Liver (tissue), 3 donors: ENCODE data around the gene LHFPL2.

Experiments used
- ATF3 ChIP-seq: IDR thresholded peaks from 2 replicates; pipeline ENCODE4 v1.6.1; 2016; ENCODE audit warnings: antibody characterized with exemption
- CTCF ChIP-seq: fragments of 150-350 bp; IDR thresholded peaks from 2 replicates; pipeline ENCODE4 v1.5.1; 2017; ENCODE audit warnings: improper control_type of control experiment, low read depth, low read length; ENCODE audit not compliant: missing input control
- GABPA ChIP-seq, 2 donors: IDR thresholded peaks in 1 of 2; conservative IDR thresholded peaks in 1 of 2; 2 replicates each; pipeline ENCODE4 v1.6.1; 2016; ENCODE audit warnings: antibody characterized with exemption in 2 of 2, mild to moderate bottlenecking in 1 of 2, moderate library complexity in 1 of 2
- MAX ChIP-seq: IDR thresholded peaks from 2 replicates; pipeline ENCODE4 v1.6.1; 2016; ENCODE audit warnings: antibody characterized with exemption
- SP1 ChIP-seq: IDR thresholded peaks from 2 replicates; pipeline ENCODE4 v1.6.1; 2018; ENCODE audit warnings: antibody characterized with exemption, mild to moderate bottlenecking
- YY1 ChIP-seq: IDR thresholded peaks from 2 replicates; pipeline ENCODE4 v1.6.1; 2016; ENCODE audit warnings: antibody characterized with exemption, mild to moderate bottlenecking
- donor health status: healthy.
- donor health status: healthy.

GRCh38 chr5:78533356-78533755 is 115.2 kb downstream of the LHFPL2 start:
- TF ChIP-seq CTCF, result peak; percentile 14
- TF ChIP-seq YY1, result no peak
- no peak for TF ChIP-seq MAX
- TF ChIP-seq ATF3, result no peak
- no peak for TF ChIP-seq GABPA (IDR thresholded peaks at IDR 0.05 in 1 of 2, conservative IDR thresholded peaks at IDR 0.05 in 1 of 2)
- TF ChIP-seq SP1, result no peak
